Astrocyte (in vitro differentiated cells and primary cell): ENCODE measurements around the gene PLA2G2D.

Experiments
- EZH2 ChIP-seq: IDR thresholded peaks from 2 replicates; pipeline ENCODE4 v1.6.1; 2012; ENCODE audit warnings: mild to moderate bottlenecking, low read length, inconsistent platforms; ENCODE audit not compliant: insufficient read depth
- TF ChIP-seq, protein P1 (sequence below): IDR thresholded peaks from 2 replicates; pipeline ENCODE4 v1.5.1; 2011; ENCODE audit warnings: low read depth, mild to moderate bottlenecking, inconsistent platforms, low read length, moderate library complexity; ENCODE audit not compliant: insufficient read depth

DNA sequence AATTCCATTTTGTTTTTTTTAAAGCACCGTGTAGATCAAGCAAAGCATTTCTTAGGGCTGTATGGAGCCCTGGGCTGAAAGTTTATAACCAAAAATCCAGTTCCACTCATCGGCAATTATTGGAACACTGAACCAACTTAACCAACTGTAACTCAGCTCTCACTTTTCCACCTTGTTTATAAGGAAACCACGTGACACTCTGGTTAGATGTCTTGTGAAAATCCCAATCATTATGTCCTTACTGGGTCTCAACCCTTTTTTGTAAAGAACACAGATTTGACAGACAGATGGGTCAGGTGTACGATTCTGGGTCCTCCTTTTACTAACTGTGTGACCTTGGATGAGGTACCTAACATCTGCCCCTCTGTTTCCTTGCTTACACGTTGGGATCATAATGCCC lies 43.1 kb downstream of the PLA2G2D start:
- no peak for TF ChIP-seq EZH2
- TF ChIP-seq, protein P1, sequence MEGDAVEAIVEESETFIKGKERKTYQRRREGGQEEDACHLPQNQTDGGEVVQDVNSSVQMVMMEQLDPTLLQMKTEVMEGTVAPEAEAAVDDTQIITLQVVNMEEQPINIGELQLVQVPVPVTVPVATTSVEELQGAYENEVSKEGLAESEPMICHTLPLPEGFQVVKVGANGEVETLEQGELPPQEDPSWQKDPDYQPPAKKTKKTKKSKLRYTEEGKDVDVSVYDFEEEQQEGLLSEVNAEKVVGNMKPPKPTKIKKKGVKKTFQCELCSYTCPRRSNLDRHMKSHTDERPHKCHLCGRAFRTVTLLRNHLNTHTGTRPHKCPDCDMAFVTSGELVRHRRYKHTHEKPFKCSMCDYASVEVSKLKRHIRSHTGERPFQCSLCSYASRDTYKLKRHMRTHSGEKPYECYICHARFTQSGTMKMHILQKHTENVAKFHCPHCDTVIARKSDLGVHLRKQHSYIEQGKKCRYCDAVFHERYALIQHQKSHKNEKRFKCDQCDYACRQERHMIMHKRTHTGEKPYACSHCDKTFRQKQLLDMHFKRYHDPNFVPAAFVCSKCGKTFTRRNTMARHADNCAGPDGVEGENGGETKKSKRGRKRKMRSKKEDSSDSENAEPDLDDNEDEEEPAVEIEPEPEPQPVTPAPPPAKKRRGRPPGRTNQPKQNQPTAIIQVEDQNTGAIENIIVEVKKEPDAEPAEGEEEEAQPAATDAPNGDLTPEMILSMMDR, result no peak
